Stomach (tissue), 4 donors: ENCODE measurements around the gene DLG5.

Experiments
- POLR2AphosphoS5 ChIP-seq, 3 donors: sonication (generic); formaldehyde crosslinking; IDR thresholded peaks; one replicate each; pipeline ENCODE4 v1.6.1; 2016; ENCODE audit warnings: antibody characterized with exemption in 3 of 3
- TF ChIP-seq, protein P1 (sequence below), 7 experiments: fragments of 450-650 bp in 4 of 7; fragments of 200-600 bp in 3 of 7; sonication (generic) in 3 of 7; IDR thresholded peaks; one replicate each; pipeline ENCODE4 v1.5.1; 2016 to 2019; ENCODE audit warnings: antibody characterized with exemption in 7 of 7, control low read depth in 2 of 7, mild to moderate bottlenecking in 1 of 7

DNA sequence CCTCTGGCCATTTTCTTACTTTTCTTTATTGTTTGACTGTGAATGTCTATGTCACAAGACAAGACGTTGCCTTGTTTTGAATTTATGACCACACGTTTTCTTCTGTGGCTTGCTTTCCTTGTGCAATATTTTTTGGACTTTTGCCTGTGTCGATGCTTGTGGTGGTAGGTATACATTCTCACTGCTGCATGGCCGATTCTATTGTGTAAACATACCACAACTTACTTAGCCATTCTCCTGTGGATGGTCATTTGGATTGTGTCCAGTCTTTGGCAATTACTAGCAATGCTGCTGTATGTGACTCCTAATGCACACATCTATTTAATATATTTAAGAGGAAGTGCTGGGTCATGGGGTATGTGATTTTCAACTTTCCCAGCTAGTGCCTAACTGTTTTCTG, 18.0 kb upstream of the DLG5 start:
- TF ChIP-seq POLR2AphosphoS5 (IDR thresholded peaks at IDR 0.05): no peak
- TF ChIP-seq, protein P1, sequence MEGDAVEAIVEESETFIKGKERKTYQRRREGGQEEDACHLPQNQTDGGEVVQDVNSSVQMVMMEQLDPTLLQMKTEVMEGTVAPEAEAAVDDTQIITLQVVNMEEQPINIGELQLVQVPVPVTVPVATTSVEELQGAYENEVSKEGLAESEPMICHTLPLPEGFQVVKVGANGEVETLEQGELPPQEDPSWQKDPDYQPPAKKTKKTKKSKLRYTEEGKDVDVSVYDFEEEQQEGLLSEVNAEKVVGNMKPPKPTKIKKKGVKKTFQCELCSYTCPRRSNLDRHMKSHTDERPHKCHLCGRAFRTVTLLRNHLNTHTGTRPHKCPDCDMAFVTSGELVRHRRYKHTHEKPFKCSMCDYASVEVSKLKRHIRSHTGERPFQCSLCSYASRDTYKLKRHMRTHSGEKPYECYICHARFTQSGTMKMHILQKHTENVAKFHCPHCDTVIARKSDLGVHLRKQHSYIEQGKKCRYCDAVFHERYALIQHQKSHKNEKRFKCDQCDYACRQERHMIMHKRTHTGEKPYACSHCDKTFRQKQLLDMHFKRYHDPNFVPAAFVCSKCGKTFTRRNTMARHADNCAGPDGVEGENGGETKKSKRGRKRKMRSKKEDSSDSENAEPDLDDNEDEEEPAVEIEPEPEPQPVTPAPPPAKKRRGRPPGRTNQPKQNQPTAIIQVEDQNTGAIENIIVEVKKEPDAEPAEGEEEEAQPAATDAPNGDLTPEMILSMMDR (IDR thresholded peaks at IDR 0.05): no peak
